Peyer's patch (tissue), 4 donors: ENCODE results near the gene UPK1A. TPM values are rescaled to one million over a fixed set of nuclear protein-coding genes. Genes with fewer than 3 reads are reported as not detected.
"Not testable (repeated sequence)": the region's sequence is repeated elsewhere in the genome, so short reads cannot be mapped to it uniquely, and the experiment has no call there.

ENCODE experiments used
- DNase-seq, 3 donors: peaks; one replicate each; pipeline ENCODE4 v3.0.0-alpha.2; 2017 to 2019
- H3K27ac ChIP-seq, 4 donors: fragments of 200-600 bp; sonication (generic); one replicate each; pipeline ENCODE4 v1.5.1; 2016 to 2019
- H3K27me3 ChIP-seq, 2 donors: fragments of 200-600 bp; sonication (generic); one replicate each; pipeline ENCODE4 v1.5.1; 2019
- H3K36me3 ChIP-seq, 3 donors: fragments of 200-600 bp; sonication (generic); one replicate each; pipeline ENCODE4 v1.5.1; 2016 to 2019
- H3K4me1 ChIP-seq, 4 donors: fragments of 200-600 bp; sonication (generic); one replicate each; pipeline ENCODE4 v1.5.1; 2016 to 2019
- H3K4me3 ChIP-seq, 4 donors: fragments of 200-600 bp; sonication (generic); 1 replicate in 3 of 4; 2 replicates in 1 of 4; pipeline ENCODE4 v1.5.1; 2016 to 2019; ENCODE audit warnings: mild to moderate bottlenecking in 1 of 4
- H3K9me3 ChIP-seq, 4 donors: fragments of 200-600 bp; sonication (generic); one replicate each; pipeline ENCODE4 v1.5.1; 2016 to 2019; ENCODE audit warnings: mild to moderate bottlenecking in 1 of 4
- CTCF ChIP-seq, 6 experiments: fragments of 450-650 bp in 4 of 6; fragments of 200-600 bp in 2 of 6; sonication (generic) in 1 of 6; IDR thresholded peaks; one replicate each; pipeline ENCODE4 v1.5.1; 2017 to 2019; ENCODE audit warnings: antibody characterized with exemption in 6 of 6, mild to moderate bottlenecking in 3 of 6, moderate library complexity in 1 of 6
- POLR2A ChIP-seq, 2 donors: fragments of 450-650 bp; IDR thresholded peaks; one replicate each; pipeline ENCODE4 v1.5.1; 2017; ENCODE audit warnings: antibody characterized with exemption in 2 of 2, mild to moderate bottlenecking in 2 of 2, moderate library complexity in 2 of 2
- total RNA-seq, 4 donors: library from RNA; depleted of rRNA; stranded (reverse); fragments of >200 nt; gene quantifications; one replicate each; pipeline ENCODE4 v1.1.0, GENCODE V29; 2016

Gene UPK1A
- total RNA-seq, 4 donors from 2014 or later: not detected

- H3K4me1 ChIP-seq: peaks cover 0 to 35% (median 10%) of the 10 kb centered on the region in 4 donors
- peaks cover 0 to 3% (median 0%) of the 10 kb centered on the region in 3 donors for H3K36me3 ChIP-seq
- H3K4me3 ChIP-seq: peak overlapping the region; percentile 48 to 75 (median 70)
- DNase-seq: peak; percentile 84 to 94 (median 84)
- peak overlapping the region; percentile 86 to 93 (median 88) for H3K27ac ChIP-seq
- no peaks in the 10 kb centered on the region for H3K9me3 ChIP-seq
- no peak for TF ChIP-seq POLR2A (IDR thresholded peaks at IDR 0.05)
- no peak for TF ChIP-seq CTCF (IDR thresholded peaks at IDR 0.05)
- no peaks in the 10 kb centered on the region for H3K27me3 ChIP-seq
Observed at GRCh38 chr19:35644987-35645679, 21.2 kb upstream of the UPK1A start.

GRCh38 chr19:35645680-35646511 is 20.4 kb upstream of the UPK1A start:
- Histone ChIP-seq H3K27ac (no peak overlapping the region), H3K4me1 (peaks cover 0 to 38% (median 10%) of the 10 kb centered on the region in 4 donors)

GRCh38 chr19:35648017-35648961 is 18.0 kb upstream of the UPK1A start, which contains the start of gene COX6B1:
Gene COX6B1, plus strand, starts transcription at chr19:35648323. Its CDS starts 2,921 bp downstream, at chr19:35651244.
- Histone ChIP-seq H3K4me3 (peak within 1 kb of the TSS; percentile 53 to 80 (median 62)), H3K27me3 (no peaks in the 10 kb centered on the region), H3K27ac (peak within 1 kb of the TSS; percentile 77 to 86 (median 84)), H3K4me1 (peaks cover 0 to 31% (median 5%) of the 10 kb centered on the region in 4 donors), H3K9me3 (no peaks in the 10 kb centered on the region), H3K36me3 (peaks cover 0 to 29% (median 0%) of the 10 kb centered on the region in 3 donors)
- peak; percentile 88 to 98 (median 94) for DNase-seq
- TF ChIP-seq CTCF (IDR thresholded peaks at IDR 0.05) (no peak), POLR2A (IDR thresholded peaks at IDR 0.05) (peak; percentile 89 to 90)

More at GRCh38 chr19:35645680-35646511, 20.4 kb upstream of the UPK1A start:
- no peak for DNase-seq
- Histone ChIP-seq H3K27me3 (no peaks in the 10 kb centered on the region), H3K9me3 (no peaks in the 10 kb centered on the region), H3K36me3 (peaks cover 0 to 5% (median 0%) of the 10 kb centered on the region in 3 donors), H3K4me3 (no peak overlapping the region)
- no peak for TF ChIP-seq CTCF (IDR thresholded peaks at IDR 0.05)
- no peak for TF ChIP-seq POLR2A (IDR thresholded peaks at IDR 0.05)

GRCh38 chr19:35650581-35650980 is 15.7 kb upstream of the UPK1A start:
- Histone ChIP-seq H3K4me3 (no peak overlapping the region), H3K9me3 (no peaks in the 10 kb centered on the region), H3K4me1 (peaks cover 0 to 22% (median 5%) of the 10 kb centered on the region in 4 donors), H3K27me3 (no peaks in the 10 kb centered on the region), H3K27ac (no peak overlapping the region), H3K36me3 (peaks cover 0 to 52% (median 0%) of the 10 kb centered on the region in 3 donors)
- TF ChIP-seq POLR2A (IDR thresholded peaks at IDR 0.05): no peak
- no peak for TF ChIP-seq CTCF (IDR thresholded peaks at IDR 0.05)
- no peak for DNase-seq

- not testable (repeated sequence) for H3K27ac ChIP-seq, H3K9me3 ChIP-seq, H3K4me3 ChIP-seq, H3K4me1 ChIP-seq, H3K27me3 ChIP-seq, DNase-seq
- peaks cover 0 to 94% (median 0%) of the 10 kb centered on the region in 3 donors for H3K36me3 ChIP-seq
Observed at GRCh38 chr19:35654828-35655227, 11.5 kb upstream of the UPK1A start.
